Transverse colon (tissue), 4 donors: ENCODE data around the gene MYH7B.

ENCODE experiments used
- CTCF ChIP-seq, 5 experiments: fragments of 200-600 bp in 3 of 5; fragments of 450-650 bp in 2 of 5; sonication (generic) in 3 of 5; IDR thresholded peaks; 1 replicate in 2 of 5; 2 replicates in 3 of 5; pipeline ENCODE4 v1.5.1; 2016 to 2017; ENCODE audit warnings: antibody characterized with exemption in 5 of 5, inconsistent platforms in 3 of 5, mild to moderate bottlenecking in 2 of 5, moderate library complexity in 1 of 5
- EP300 ChIP-seq: sonication (generic); formaldehyde crosslinking; IDR thresholded peaks from one replicate; pipeline ENCODE4 v1.6.1; 2017; ENCODE audit warnings: antibody characterized with exemption, low read depth
- POLR2A ChIP-seq: fragments of 450-650 bp; IDR thresholded peaks from one replicate; pipeline ENCODE4 v1.6.1; 2016; ENCODE audit warnings: antibody characterized with exemption, mild to moderate bottlenecking, moderate library complexity
- POLR2AphosphoS5 ChIP-seq, 3 donors: sonication (generic); formaldehyde crosslinking; IDR thresholded peaks; one replicate each; pipeline ENCODE4 v1.6.1; 2016; ENCODE audit warnings: antibody characterized with exemption in 3 of 3

DNA sequence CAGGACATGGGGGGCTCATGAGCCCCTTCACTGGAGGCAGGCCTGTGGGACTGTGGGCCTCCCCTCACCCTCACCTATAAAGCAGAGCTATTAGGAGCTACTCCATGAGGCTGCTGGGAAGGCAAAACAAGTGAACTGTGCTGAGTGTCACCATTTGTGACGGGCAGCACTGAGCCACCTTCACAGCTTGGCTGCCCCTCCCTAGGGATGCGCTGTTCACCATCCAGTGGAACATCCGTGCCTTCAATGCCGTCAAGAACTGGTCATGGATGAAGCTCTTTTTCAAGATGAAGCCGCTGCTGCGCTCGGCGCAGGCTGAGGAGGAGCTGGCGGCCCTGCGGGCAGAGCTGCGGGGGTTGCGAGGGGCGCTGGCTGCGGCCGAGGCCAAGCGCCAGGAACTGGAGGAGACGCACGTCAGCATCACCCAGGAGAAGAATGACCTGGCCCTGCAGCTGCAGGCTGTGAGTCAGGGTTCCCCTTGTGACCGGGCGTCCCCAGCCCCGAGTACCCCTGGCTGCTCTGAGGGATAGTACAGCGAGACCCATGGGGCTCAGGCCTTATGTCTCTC, 38.4 kb downstream of the MYH7B start:
- no peak for TF ChIP-seq CTCF (IDR thresholded peaks at IDR 0.05)
- no peak for TF ChIP-seq EP300
- no peak for TF ChIP-seq POLR2AphosphoS5 (IDR thresholded peaks at IDR 0.05)
- no peak for TF ChIP-seq POLR2A
